ENCODE data around the gene HNRNPU.

The HNRNPU gene

GRCh38 chr1:244800821-244801220, 63.5 kb downstream of the HNRNPU start:
- TF ChIP-seq, protein P1, sequence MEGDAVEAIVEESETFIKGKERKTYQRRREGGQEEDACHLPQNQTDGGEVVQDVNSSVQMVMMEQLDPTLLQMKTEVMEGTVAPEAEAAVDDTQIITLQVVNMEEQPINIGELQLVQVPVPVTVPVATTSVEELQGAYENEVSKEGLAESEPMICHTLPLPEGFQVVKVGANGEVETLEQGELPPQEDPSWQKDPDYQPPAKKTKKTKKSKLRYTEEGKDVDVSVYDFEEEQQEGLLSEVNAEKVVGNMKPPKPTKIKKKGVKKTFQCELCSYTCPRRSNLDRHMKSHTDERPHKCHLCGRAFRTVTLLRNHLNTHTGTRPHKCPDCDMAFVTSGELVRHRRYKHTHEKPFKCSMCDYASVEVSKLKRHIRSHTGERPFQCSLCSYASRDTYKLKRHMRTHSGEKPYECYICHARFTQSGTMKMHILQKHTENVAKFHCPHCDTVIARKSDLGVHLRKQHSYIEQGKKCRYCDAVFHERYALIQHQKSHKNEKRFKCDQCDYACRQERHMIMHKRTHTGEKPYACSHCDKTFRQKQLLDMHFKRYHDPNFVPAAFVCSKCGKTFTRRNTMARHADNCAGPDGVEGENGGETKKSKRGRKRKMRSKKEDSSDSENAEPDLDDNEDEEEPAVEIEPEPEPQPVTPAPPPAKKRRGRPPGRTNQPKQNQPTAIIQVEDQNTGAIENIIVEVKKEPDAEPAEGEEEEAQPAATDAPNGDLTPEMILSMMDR (IDR thresholded peaks at IDR 0.05; ENCODE audit: low read depth, low read length) = no peak
- DNase-seq (ENCODE audit: extremely low read depth, low read depth) = no peak

Measured in AG09319 (cell line).